SU-DHL-6 (cell line): ENCODE measurements around the gene PLA2G6.

ENCODE experiments used
- CTCF ChIP-seq: fragments of 200-600 bp; sonication (generic); IDR thresholded peaks from one replicate; pipeline ENCODE4 v1.5.1; 2017; ENCODE audit warnings: antibody characterized with exemption, mild to moderate bottlenecking, low read length, moderate library complexity; ENCODE audit not compliant: insufficient read depth, poor library complexity, severe bottlenecking
- EZH2phosphoT487 ChIP-seq: fragments of 200-600 bp; sonication (generic), shearing (Covaris generic); conservative IDR thresholded peaks from 2 replicates; pipeline ENCODE4 v1.6.1; 2018; ENCODE audit warnings: mild to moderate bottlenecking, antibody characterized with exemption, low read length, moderate library complexity, mixed read lengths

GRCh38 chr22:38228326-38228872, 46.8 kb upstream of the PLA2G6 start:
- TF ChIP-seq CTCF (no peak), EZH2phosphoT487 (no peak)
